T-helper 1 cell (primary cell): ENCODE data around the gene NASP.
"Not testable (repeated sequence)": the region's sequence is repeated elsewhere in the genome, so short reads cannot be mapped to it uniquely, and the experiment has no call there.

Experiments used
- DNase-seq, 5 donors: peaks; one replicate each; pipeline ENCODE4 v3.0.0-alpha.2; 2012 to 2020

NASP gene

DNA sequence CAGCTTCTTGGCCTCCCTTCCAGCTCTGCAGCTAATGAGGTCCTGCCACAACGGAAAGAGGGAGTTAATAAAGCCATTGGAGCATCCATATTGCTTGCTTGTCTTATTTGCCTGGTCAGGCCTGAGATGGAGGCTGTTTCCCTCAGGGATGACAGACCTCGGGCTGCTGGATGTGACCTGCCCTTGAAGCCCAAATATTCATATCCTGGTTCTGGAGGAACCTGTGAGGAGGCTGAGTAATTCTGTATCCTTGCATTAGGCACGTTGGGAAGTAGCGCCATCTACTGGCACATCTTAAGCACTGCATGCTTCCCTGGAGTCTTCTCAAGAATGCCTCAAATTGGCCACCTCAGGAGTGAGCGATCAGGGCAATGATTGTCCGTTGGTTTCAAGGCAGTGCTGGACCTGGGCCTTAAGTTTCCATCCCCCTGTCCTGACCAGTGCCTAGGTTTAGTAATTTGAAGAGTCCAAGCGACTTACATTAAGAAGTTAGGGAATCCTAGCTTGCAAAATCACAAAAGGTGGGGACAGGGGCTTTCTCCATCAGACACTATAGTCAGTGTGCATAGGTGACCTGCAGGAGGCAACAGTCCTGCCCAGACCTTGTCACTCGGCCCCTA lies 13.8 kb upstream of the NASP start:
- peak; percentile 30 to 71 (median 53) for DNase-seq

DNA sequence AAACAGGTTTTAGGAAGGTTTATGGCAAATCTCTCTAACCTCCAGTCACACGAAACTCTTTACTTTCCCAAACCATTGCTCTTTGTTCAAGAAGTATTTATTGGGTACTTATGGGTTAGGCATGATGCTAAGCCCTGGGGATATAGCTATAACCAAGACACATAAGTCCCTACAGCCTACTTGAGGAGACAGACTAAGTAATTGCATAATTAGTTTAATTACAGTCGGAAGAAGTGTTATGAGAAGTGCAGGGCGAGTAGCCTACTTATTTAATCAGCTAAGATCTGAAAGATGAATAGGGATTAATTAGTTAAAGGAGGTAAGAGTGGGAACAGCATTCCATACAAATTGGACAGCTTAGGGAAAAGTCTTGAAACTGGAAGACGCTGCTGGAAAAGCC lies 13.2 kb upstream of the NASP start:
- DNase-seq = no peak

DNA sequence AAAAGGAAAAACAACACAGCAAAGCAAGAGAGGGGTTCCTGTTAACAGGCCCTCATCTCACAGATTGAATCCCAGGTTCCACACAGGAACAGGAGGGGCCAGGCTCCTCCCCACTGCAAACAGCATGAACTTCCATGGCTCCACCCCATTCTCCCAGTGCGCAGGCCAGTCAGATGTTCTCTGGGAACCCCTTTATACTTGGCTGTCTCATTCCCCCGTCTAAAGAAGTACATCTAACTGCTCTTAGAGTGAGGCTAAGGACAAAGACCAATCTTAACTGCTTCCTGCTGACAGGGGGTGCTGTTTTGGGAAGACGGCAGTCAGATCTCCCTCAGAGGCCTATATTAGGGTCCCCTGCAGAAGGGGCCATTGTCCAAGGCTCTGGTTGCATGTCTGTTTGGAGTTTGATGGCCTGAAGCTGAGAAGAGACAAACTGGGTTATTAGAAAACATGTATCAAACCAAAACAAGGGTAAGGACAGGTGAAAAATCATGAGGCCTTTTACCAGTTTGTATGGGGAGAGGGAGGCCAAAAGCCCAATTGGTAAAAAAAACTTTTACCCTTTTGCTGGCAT lies 10.5 kb upstream of the NASP start:
- DNase-seq = no peak

DNA sequence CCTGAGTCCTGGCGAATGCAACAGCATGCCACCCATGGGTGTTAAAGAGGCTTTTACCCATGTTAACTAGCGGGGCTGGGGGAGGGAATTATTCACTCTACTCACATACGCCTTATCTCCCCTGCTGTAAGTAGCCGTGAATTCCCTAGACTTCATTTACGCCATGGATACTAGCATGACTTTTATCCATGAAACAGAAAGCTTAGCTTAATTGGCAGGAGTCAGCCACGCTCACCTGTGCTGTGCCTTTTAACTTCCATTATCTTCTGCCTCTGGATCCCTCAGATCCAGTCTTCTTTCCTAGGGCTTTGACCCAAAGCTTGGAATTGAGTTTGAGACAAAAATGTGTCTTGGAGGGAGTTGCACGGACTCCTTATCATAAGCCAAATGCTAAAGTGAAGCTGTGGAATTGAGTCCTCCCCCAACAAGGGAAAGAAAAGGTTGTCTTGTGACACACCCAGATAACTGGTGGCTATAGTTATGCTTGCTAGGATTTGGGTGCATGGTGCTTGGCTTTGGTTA lies 9.7 kb upstream of the NASP start:
- DNase-seq = no peak

DNA sequence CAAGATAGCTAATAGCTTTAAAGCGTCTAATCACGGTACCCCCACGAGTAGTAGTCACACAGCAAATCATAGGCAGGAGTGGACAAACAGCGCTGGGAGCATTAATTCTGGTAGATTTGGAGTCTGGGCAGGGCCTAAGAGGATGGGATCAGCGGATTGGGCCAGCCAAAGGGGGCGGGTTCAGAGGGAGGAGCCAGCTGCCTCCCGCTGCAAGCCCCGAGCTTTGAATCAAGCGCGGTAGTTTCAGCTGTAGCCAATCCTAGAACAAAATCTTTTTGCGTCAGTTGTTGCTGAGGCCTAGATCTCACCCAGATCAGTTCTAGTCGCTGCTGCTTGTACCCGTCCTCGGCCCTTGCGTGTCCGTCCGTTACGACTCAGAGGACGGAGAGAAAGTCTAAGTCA lies 576 bp upstream of the NASP start:
- peak; percentile 91 to 97 (median 94) for DNase-seq

DNA sequence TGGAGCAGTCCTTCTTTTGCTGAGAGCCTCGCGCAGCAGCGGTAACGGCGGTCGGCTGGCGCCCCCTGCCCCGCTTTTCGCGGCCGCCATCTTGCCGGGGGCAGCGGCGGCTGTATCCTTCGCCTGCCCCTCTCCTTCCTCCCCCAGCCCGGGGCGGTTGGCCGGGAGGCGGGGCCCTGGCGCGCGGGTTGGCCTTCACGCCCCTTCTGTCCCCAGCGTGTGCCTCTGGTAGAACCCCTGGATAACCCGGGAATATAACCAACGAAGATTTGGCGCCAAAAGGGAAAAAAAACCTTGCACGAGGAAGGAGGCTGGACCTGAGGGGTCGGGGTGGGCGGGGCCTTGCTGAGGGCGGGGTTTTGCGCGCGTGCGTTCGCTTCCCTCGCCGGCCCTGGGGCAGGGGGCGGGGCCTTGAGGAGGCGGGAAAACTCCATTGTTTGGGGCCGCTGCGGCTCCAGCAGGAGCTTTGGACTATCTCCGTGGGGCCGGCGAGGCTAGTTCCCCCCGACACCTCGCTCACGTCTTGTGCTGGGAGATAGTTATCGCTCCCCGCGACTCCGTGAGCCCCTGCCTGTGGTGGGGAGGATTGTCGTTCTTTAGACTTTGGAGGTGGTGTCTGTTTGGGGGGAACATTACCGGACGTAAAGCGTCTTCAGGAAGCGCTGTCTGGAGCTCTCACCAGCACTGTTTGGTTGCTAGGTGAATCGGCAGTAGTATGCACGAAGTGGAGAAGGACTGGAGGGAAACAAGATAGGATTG lies 689 bp downstream of the NASP start:
- peak; percentile 80 to 91 (median 86) for DNase-seq

DNA sequence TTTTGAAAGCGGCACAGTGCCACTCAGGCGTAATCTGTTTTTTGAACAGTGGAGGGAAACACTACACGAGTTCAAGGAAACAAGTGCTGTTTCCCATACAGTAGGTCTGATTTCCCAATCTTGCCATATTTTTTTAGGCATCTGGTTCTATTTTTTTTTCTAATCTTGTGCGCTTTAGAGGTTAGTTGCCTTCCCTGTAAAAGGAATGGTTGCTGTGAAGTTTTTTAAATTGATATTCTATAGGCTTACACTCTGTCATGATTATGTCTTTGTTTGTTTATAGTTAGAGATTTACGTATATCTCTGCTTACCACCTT lies 1.2 kb downstream of the NASP start:
- DNase-seq = no peak

DNA sequence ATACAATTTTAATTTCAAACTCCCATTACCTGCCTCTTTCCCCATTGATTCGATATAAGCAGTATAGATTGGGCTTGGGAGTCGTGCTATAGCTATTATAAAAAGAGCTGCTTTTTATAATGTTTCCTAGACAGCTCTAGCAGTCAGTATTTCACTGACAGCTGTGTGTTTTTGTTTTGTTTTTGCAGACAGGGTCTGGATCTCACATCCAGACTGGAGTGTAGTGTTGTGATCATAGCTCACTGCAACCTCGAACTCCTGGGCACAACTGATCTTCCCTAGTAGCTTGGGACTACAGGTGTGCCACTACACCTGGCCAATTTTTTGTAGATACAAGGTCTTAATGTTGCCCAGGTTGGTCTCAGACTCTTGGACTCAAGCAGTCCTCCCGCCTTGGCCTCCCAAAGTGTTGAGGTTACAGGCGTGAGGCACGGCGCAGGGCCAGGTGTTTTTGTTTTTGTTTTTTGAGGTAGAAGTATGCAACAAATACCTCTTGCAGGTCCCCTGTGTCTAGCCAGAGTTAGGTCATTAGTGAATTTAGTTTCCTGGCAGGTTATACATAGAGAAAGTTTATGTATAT lies 1.7 kb downstream of the NASP start:
- no peak for DNase-seq

DNA sequence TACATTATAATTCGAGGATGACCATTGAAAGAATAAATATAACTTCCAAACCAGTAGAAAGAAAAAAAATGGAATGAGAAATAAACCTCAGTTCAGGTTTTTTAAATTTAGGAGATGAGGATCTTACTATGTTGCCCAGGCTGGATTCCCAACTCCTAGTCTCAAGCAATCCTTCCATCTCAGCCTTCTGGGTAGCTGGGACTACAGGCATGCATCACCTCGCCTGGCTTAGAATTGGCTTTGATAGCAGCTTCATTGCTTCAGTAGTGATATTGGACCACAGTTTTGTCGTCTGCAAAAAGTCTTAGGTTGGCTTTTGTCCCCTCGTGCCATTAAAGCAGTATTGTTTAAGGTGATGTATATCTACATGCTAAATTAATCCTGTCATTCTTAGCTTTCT lies 2.9 kb downstream of the NASP start:
- no peak for DNase-seq

DNA sequence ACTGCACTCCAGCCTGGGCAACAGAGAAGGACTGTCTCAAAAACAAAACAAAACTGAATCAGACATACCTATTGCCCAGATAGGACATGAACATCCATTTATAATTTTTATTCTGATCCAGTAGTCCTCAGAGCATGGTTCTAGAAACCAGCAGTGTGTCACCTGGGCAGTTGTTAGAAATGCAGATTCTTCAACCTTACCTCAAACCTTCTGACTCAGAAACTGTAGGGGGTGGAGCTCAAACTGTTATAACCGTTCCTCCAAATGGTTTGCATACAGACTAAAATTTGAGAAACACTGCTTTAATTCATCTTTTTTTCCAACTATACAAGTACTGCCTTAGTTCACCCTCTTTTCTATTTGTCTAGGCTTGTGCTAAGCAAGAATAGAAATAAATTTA lies 6.0 kb downstream of the NASP start:
- no peak for DNase-seq

DNA sequence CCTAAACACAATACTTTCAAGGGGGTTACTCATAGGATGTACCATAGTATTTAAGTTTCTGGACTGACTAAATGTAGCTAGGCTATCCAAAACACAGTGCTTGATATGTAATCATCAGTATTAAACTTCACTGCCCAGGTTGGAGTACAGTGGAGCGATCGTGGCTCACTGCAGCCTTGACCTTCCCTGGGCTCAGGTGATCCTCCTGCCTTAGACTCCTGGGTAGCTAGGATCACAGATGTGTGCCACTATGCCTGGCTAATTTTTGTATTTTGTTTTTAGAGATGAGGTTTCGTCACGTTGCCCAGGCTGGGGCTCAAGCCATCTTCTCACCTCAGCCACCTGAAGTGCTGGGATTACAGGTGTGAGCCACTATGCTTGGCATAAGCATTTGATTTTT lies 10.6 kb downstream of the NASP start:
- DNase-seq = no peak

DNA sequence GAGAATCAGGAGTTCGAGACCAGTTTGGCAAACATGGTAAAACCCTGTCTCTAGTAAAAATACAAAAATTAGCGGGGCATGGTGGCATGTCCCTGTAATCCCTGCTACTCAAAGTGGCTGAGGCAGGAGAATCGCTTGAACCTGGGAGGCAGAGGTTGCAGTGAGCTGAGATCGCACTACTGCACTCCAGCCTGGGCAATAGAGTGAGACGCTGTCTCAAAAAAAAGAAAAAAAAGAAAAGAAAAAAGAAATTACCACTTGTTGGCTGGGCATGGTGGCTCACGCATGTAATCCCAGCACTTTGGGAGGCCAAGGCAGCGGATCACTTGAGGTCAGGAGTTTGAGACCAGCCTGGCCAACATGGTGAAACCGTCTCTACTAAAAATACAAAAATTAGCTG lies 12.9 kb downstream of the NASP start:
- not testable (repeated sequence) for DNase-seq

DNA sequence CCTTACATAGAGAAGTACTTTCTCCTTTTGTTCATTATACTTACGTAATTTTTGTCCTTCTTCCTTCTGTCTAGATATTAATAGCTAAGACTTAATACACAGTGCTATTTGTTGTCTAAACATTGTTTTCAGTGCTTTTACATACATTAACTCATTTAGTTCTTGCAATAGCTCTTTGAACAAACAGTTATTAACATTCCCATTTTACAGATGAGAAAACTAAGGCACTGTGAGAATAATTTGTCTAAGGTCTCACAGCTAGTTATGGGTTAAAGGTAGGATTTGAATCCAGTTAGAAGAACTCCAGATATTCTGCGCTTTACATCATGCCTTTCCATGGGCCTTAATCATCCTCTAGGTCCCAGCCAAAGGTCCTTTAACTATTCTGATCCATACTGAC lies 20.4 kb downstream of the NASP start:
- DNase-seq = no peak

DNA sequence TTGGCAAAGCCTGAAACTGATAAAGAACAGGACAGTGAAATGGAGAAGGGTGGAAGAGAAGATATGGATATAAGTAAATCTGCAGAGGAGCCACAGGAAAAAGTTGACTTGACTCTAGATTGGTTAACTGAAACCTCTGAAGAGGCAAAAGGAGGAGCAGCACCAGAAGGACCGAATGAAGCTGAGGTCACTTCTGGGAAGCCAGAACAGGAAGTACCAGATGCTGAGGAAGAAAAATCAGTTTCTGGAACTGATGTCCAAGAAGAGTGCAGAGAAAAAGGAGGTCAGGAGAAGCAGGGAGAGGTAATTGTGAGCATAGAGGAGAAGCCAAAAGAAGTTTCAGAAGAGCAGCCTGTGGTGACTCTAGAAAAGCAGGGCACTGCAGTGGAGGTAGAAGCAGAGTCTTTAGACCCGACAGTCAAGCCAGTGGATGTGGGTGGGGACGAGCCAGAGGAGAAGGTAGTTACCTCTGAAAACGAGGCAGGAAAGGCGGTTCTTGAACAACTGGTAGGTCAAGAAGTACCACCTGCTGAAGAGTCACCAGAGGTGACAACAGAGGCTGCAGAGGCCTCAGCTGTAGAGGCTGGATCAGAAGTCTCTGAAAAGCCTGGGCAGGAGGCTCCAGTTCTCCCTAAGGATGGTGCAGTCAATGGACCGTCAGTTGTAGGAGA lies 23.7 kb downstream of the NASP start:
- no peak for DNase-seq

DNA sequence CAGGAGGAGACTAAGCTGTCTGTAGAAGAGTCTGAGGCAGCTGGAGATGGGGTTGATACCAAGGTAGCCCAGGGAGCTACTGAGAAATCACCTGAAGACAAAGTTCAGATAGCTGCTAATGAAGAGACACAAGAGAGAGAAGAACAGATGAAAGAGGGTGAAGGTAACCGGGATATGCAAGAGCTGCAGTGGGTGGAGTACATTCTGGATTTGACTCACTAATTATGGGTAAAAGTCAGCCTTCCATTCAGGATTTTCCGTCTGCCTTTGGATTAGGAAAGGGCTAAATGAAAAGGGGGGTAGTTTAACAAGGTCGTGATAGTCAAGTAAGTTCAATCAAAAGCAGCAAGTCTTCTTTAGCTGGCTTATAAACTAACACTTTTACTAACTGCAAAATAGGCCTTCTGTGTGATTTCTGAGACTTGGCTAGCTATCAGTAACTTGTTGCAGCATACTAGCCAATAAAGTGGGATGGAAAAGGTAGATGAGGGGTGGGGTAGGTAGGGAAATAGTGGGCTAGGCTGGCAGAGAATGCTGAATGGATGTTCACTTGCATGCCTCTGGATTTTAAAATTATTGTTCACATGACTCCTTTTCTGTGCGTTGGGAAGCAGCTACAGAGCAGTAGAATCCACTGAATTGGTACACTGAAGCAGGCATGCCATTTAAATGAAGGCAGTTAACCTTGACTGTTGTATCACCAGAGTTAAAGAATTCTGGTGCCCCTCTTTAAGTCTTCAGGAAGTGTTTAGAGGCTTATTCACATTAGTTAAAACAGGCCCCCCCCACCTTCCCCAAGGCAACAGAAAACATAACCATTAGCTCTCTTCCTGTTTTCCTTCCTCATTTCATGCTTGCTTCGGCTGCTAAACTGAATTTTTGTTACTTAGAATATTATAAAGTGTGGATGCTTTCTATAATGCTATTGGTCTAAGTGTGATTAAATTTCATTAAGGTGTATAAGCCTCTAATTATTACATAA lies 24.6 kb downstream of the NASP start:
- DNase-seq = no peak

DNA sequence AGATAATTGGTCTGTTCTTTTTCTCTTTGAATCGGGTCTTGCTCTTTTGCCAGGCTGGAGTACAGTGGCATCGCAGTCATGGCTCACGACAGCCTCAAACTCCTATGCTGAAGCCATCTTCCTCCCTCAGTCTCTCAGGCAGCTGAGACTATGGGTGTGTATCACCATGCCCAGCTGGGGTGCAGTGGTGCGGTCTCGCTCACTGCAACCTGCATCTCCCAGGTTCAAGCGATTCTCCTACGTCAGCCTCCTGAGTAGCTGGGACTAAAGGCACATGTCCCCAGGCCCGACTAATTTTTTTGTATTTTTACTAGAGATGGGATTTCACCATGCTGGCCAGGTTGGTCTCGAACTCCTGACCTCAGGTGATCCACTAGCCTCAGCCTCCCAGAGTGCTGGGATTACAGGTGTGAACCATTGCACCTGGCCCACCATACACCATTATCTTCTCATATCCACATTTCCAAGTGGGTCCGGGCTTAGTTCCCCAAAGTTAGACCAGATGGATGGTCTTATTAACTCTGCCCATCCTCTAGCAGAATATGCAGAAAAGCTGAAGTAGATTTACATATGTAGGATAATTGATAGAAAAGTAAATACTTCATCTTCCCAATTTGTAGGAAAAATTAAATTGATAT lies 26.9 kb downstream of the NASP start:
- DNase-seq = no peak

DNA sequence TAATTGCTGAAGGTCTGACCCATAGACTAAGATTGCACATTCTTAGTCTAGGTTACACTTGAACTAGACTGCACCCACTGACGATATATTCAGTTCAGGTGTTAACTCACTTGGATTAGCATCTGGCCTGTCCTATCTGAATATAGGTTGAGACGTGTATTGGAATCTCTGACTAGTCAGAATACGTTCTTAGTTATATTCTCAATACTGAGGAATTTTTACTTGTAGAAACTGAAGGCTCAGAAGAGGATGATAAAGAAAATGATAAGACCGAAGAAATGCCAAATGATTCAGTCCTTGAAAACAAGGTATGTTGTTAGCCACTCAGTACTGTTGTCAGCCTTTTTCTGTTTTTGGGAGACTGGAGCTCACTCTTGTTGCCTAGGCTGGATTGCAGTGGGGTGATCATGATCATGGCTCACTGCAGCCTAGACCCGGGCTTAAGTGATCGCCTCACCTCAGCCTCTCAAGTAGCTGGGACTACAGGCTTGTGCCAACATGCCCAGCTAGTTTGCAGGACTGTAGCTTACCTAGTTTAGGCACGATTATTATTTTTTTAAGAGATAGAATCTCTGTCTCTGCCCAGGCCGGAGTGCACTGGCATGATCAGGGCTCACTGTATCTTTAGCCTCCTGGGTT lies 29.2 kb downstream of the NASP start:
- no peak for DNase-seq

DNA sequence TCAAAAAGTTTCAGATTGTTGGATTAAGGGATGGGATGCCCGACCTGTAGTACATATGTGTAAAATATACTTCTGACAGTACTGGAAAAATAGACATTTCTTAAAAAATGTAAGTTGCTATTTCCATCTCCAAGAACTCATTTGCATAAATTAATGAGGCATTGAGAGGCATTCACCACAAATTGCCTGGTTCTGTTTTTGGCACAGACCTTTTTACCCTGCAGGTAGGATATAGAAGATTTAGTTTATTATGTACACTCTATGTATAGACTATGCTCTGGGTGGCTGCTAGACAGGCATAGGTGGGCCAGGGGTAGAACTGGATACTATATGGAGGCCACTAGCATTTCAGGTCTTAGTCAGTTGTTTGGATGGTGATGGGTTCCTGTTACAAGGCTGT lies 32.0 kb downstream of the NASP start:
- no peak for DNase-seq

DNA sequence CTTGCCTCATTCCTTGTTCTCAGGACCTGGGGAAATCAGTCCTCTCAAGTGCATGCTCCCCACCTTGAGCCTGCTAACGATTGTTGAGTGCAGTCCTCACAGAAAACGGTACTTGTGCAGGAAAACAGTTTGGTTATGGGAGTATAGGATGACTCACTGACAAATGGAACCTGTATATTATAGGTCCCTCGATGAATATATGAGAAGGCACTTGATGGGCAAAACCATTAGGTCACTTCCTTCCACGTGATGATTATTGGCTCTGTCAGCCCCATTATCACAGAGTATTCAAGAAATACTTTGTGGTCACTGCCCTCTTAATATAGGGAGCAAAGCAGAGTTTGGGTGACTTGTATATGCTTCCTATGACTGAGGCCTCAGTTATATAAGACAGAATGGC lies 33.8 kb downstream of the NASP start:
- DNase-seq = no peak

DNA sequence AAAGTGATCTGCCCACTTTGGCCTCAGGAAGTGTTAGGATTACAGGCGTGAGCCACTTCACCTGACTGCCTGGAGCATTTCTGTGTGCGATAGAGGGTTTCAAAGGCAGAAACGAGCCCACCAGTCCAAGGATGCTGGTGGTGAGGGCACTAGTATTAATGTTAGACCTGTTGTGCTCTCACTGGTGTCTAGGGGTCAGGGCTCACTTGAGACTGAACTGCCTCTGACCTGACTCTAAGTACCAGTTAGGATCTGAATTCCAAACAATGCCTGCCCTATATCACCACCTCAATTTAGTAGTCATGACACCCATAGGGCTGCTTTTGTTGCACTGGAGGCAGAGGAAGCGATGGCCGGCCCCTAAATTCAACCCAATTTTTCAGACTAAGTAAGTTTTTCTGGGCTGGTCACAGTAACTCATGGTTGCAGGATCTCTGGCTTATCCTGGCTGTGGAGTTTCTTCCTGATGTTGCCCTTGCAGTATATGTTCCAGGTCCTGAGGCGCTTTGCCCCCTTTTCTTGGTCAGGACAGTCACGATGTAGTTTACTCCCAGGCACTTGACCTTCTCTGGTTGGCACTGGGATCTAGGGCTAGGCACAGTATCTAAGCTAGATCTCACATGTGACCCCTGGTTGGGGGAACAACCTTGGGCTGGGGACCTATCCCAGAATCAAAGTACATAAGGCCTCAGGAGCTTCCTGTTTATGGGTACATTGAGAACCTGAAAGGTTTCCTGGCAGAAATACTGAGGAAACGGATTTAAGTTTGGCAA lies 35.5 kb downstream of the NASP start:
- no peak for DNase-seq
